ENCODE data around the gene ARHGEF4.

- TF ChIP-seq, protein P1, sequence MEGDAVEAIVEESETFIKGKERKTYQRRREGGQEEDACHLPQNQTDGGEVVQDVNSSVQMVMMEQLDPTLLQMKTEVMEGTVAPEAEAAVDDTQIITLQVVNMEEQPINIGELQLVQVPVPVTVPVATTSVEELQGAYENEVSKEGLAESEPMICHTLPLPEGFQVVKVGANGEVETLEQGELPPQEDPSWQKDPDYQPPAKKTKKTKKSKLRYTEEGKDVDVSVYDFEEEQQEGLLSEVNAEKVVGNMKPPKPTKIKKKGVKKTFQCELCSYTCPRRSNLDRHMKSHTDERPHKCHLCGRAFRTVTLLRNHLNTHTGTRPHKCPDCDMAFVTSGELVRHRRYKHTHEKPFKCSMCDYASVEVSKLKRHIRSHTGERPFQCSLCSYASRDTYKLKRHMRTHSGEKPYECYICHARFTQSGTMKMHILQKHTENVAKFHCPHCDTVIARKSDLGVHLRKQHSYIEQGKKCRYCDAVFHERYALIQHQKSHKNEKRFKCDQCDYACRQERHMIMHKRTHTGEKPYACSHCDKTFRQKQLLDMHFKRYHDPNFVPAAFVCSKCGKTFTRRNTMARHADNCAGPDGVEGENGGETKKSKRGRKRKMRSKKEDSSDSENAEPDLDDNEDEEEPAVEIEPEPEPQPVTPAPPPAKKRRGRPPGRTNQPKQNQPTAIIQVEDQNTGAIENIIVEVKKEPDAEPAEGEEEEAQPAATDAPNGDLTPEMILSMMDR (optimal IDR thresholded peaks at IDR 0.05 in 1 of 3, IDR thresholded peaks at IDR 0.05 in 1 of 3, conservative IDR thresholded peaks at IDR 0.05 in 1 of 3; ENCODE audit: extremely low read depth in 1 of 3, insufficient read depth in 2 of 3, low read length in 3 of 3): no peak
- no peak for TF ChIP-seq EZH2 (IDR thresholded peaks at IDR 0.05; ENCODE audit: low read length)
Measured at GRCh38 chr2:130813722-130814121, 23.0 kb upstream of the ARHGEF4 start.

Data from keratinocyte (primary cell).